ENCODE results near the gene MCOLN3. TPM values are rescaled to one million over a fixed set of nuclear protein-coding genes. Genes with fewer than 3 reads are reported as not detected.

MCOLN3 gene
- total and polyA plus RNA-seq, 9 of the 15 experiments (the other 6 are each of a cell fraction or from before 2014, with no cell fraction given), result 0.04 to 0.05 TPM; not detected in 7

GRCh38 chr1:84968101-84968500 lies 80.2 kb downstream of the MCOLN3 start (continued):
- TF ChIP-seq ARID3A (IDR thresholded peaks at IDR 0.05; ENCODE audit: borderline replicate concordance, low read depth, low read length), result no peak
- TF ChIP-seq ZBTB12 (CRISPR knock-in tag; IDR thresholded peaks at IDR 0.05), result no peak
- no peak for TF ChIP-seq GTF2F1 (IDR thresholded peaks at IDR 0.05; ENCODE audit: low read depth, low read length)
- TF ChIP-seq PHF20 (IDR thresholded peaks at IDR 0.05; ENCODE audit: partially characterized antibody), result no peak
- TF ChIP-seq TBP (optimal IDR thresholded peaks at IDR 0.05; ENCODE audit: low read depth, low read length), result no peak
- no peak for TF ChIP-seq MCM3 (IDR thresholded peaks at IDR 0.05)
- no peak for TF ChIP-seq ZNF280B (CRISPR knock-in tag; IDR thresholded peaks at IDR 0.05)
- no peak for TF ChIP-seq IRF2 (CRISPR knock-in tag; IDR thresholded peaks at IDR 0.05)
- TF ChIP-seq CREM (IDR thresholded peaks at IDR 0.05; ENCODE audit: low read depth), result no peak

Other genes starting within 250 kb of the MCOLN3 start
- not detected in 2 replicates for gene LPAR3, start 155.3 kb downstream of the MCOLN3 start, total RNA-seq (2014; rRNA removed)
- gene LPAR3, start 155.3 kb downstream of the MCOLN3 start, total RNA-seq (2014; rRNA removed; fragmentation: Illumina TruSeq; extraction: Trizol), result not detected in 2 replicates
- gene LPAR3, start 155.3 kb downstream of the MCOLN3 start, total RNA-seq (2015; rRNA removed; fragmentation: Illumina TruSeq; extraction: Trizol), result not detected in 2 replicates
- 0.11 TPM in 2 replicates for gene LPAR3, start 155.3 kb downstream of the MCOLN3 start, total RNA-seq (2021)
- gene LPAR3, start 155.3 kb downstream of the MCOLN3 start, polyA plus RNA-seq (2011; rRNA removed), result not detected in 2 replicates
- gene LPAR3, start 155.3 kb downstream of the MCOLN3 start, polyA plus RNA-seq (2014; fragmentation: Illumina TruSeq; extraction: Trizol), result not detected in 2 replicates
- not detected for gene LPAR3, start 155.3 kb downstream of the MCOLN3 start, polyA plus RNA-seq (2014; fragmentation: Nextera tagmentation; extraction: Ambion mirVana)
- not detected in 2 replicates for gene LPAR3, start 155.3 kb downstream of the MCOLN3 start, polyA plus RNA-seq (2014; rRNA removed)
- gene MCOLN2, start 51.4 kb downstream of the MCOLN3 start, total RNA-seq (2014; rRNA removed), result not detected in 2 replicates
- gene MCOLN2, start 51.4 kb downstream of the MCOLN3 start, total RNA-seq (2014; rRNA removed; fragmentation: Illumina TruSeq; extraction: Trizol), result not detected in 2 replicates
- not detected in 2 replicates for gene MCOLN2, start 51.4 kb downstream of the MCOLN3 start, total RNA-seq (2015; rRNA removed; fragmentation: Illumina TruSeq; extraction: Trizol)
- 0.18 and 0.27 TPM in 2 replicates for gene MCOLN2, start 51.4 kb downstream of the MCOLN3 start, total RNA-seq (2021)
- gene MCOLN2, start 51.4 kb downstream of the MCOLN3 start, polyA plus RNA-seq (2011; rRNA removed), result not detected in 2 replicates
- not detected in 2 replicates for gene MCOLN2, start 51.4 kb downstream of the MCOLN3 start, polyA plus RNA-seq (2014; fragmentation: Illumina TruSeq; extraction: Trizol)
- not detected for gene MCOLN2, start 51.4 kb downstream of the MCOLN3 start, polyA plus RNA-seq (2014; fragmentation: Nextera tagmentation; extraction: Ambion mirVana)
- not detected in 2 replicates for gene MCOLN2, start 51.4 kb downstream of the MCOLN3 start, polyA plus RNA-seq (2014; rRNA removed)
- gene SYDE2, start 152.5 kb upstream of the MCOLN3 start, total RNA-seq (2014; rRNA removed), result 4.5 and 5.8 TPM in 2 replicates
- 8.6 and 8.7 TPM in 2 replicates for gene SYDE2, start 152.5 kb upstream of the MCOLN3 start, total RNA-seq (2014; rRNA removed; fragmentation: Illumina TruSeq; extraction: Trizol)
- gene SYDE2, start 152.5 kb upstream of the MCOLN3 start, total RNA-seq (2015; rRNA removed; fragmentation: Illumina TruSeq; extraction: Trizol), result 7.8 and 8.3 TPM in 2 replicates
- 6.0 and 6.4 TPM in 2 replicates for gene SYDE2, start 152.5 kb upstream of the MCOLN3 start, total RNA-seq (2021)
- 4.9 and 5.5 TPM in 2 replicates for gene SYDE2, start 152.5 kb upstream of the MCOLN3 start, polyA plus RNA-seq (2011; rRNA removed)
- gene SYDE2, start 152.5 kb upstream of the MCOLN3 start, polyA plus RNA-seq (2014; fragmentation: Illumina TruSeq; extraction: Trizol), result 3.3 and 3.9 TPM in 2 replicates
- under 1 TPM; 0.39 to 0.77 TPM for gene SYDE2, start 152.5 kb upstream of the MCOLN3 start, polyA plus RNA-seq (2014; fragmentation: Nextera tagmentation; extraction: Ambion mirVana)
- 2.3 and 2.6 TPM in 2 replicates for gene SYDE2, start 152.5 kb upstream of the MCOLN3 start, polyA plus RNA-seq (2014; rRNA removed)
- 36.1 and 58.6 TPM in 2 replicates for gene C1orf52, start 211.2 kb upstream of the MCOLN3 start, total RNA-seq (2014; rRNA removed)
- gene C1orf52, start 211.2 kb upstream of the MCOLN3 start, total RNA-seq (2014; rRNA removed; fragmentation: Illumina TruSeq; extraction: Trizol), result 30.1 and 31.6 TPM in 2 replicates
- gene C1orf52, start 211.2 kb upstream of the MCOLN3 start, total RNA-seq (2015; rRNA removed; fragmentation: Illumina TruSeq; extraction: Trizol), result 33.2 and 34.7 TPM in 2 replicates
- gene C1orf52, start 211.2 kb upstream of the MCOLN3 start, total RNA-seq (2021), result 33.0 and 34.8 TPM in 2 replicates
- 36.0 and 38.5 TPM in 2 replicates for gene C1orf52, start 211.2 kb upstream of the MCOLN3 start, polyA plus RNA-seq (2011; rRNA removed)
- gene C1orf52, start 211.2 kb upstream of the MCOLN3 start, polyA plus RNA-seq (2014; fragmentation: Illumina TruSeq; extraction: Trizol), result 24.7 and 38.7 TPM in 2 replicates
- gene C1orf52, start 211.2 kb upstream of the MCOLN3 start, polyA plus RNA-seq (2014; fragmentation: Nextera tagmentation; extraction: Ambion mirVana), result 10 to 100 TPM; 17.0 to 22.5 TPM
- 33.5 and 41.7 TPM in 2 replicates for gene C1orf52, start 211.2 kb upstream of the MCOLN3 start, polyA plus RNA-seq (2014; rRNA removed)
- gene BCL10, start 228.1 kb upstream of the MCOLN3 start, total RNA-seq (2014; rRNA removed), result 10.0 and 11.1 TPM in 2 replicates
- 19.4 and 20.4 TPM in 2 replicates for gene BCL10, start 228.1 kb upstream of the MCOLN3 start, total RNA-seq (2014; rRNA removed; fragmentation: Illumina TruSeq; extraction: Trizol)
- 16.4 and 18.6 TPM in 2 replicates for gene BCL10, start 228.1 kb upstream of the MCOLN3 start, total RNA-seq (2015; rRNA removed; fragmentation: Illumina TruSeq; extraction: Trizol)
- gene BCL10, start 228.1 kb upstream of the MCOLN3 start, total RNA-seq (2021), result 18.6 and 19.4 TPM in 2 replicates
- 6.5 and 8.7 TPM in 2 replicates for gene BCL10, start 228.1 kb upstream of the MCOLN3 start, polyA plus RNA-seq (2011; rRNA removed)
- 11.8 and 14.7 TPM in 2 replicates for gene BCL10, start 228.1 kb upstream of the MCOLN3 start, polyA plus RNA-seq (2014; fragmentation: Illumina TruSeq; extraction: Trizol)
- gene BCL10, start 228.1 kb upstream of the MCOLN3 start, polyA plus RNA-seq (2014; fragmentation: Nextera tagmentation; extraction: Ambion mirVana), result 10 to 100 TPM; 10.6 to 12.3 TPM
- 7.8 and 8.0 TPM in 2 replicates for gene BCL10, start 228.1 kb upstream of the MCOLN3 start, polyA plus RNA-seq (2014; rRNA removed)